A673 (cell line): ENCODE measurements around the gene FKBP4.

Experiments
- EZH2 ChIP-seq: fragments of 200-600 bp; sonication (generic); IDR thresholded peaks from 2 replicates; pipeline ENCODE4 v1.6.1; 2017; ENCODE audit warnings: borderline replicate concordance, low read depth, mild to moderate bottlenecking, mixed read lengths, antibody characterized with exemption, low read length; ENCODE audit not compliant: poor library complexity, severe bottlenecking
- TF ChIP-seq, protein P1 (sequence below): fragments of 300-800, 200-600 bp; sonication (generic); conservative IDR thresholded peaks from 2 replicates; pipeline ENCODE4 v1.5.1; 2017; ENCODE audit warnings: low read depth, mild to moderate bottlenecking, antibody characterized with exemption, low read length, moderate library complexity, mixed read lengths

- no peak for TF ChIP-seq EZH2
- TF ChIP-seq, protein P1, sequence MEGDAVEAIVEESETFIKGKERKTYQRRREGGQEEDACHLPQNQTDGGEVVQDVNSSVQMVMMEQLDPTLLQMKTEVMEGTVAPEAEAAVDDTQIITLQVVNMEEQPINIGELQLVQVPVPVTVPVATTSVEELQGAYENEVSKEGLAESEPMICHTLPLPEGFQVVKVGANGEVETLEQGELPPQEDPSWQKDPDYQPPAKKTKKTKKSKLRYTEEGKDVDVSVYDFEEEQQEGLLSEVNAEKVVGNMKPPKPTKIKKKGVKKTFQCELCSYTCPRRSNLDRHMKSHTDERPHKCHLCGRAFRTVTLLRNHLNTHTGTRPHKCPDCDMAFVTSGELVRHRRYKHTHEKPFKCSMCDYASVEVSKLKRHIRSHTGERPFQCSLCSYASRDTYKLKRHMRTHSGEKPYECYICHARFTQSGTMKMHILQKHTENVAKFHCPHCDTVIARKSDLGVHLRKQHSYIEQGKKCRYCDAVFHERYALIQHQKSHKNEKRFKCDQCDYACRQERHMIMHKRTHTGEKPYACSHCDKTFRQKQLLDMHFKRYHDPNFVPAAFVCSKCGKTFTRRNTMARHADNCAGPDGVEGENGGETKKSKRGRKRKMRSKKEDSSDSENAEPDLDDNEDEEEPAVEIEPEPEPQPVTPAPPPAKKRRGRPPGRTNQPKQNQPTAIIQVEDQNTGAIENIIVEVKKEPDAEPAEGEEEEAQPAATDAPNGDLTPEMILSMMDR: no peak
Observed at GRCh38 chr12:2775431-2775830, 19.3 kb upstream of the FKBP4 start.
